ENCODE measurements around the gene KCTD13. TPM values are rescaled to one million over a fixed set of nuclear protein-coding genes. Genes with fewer than 3 reads are reported as not detected.

The KCTD13 gene
- total RNA-seq, 1 experiment from 2014 or later, result 40.7 TPM

DNA sequence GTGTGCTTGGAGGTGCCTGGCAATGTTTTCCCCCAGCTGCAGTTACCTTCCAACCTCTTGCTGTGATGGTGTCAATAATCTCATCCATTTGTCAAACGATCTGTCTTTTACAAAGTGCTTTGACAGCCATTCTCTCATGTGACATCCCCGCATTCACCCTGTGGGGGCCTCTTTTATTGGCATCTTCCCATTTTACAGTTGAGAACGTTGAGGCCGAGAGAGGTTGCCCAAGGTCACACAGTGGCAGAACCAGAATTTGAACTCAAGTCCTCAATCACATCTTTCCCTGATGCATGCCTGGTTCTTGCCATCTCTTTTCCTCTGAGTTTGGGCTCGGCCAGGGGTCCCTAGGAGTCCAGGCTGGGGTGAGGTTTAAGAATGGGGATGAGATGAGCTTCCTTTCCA lies 49.1 kb upstream of the KCTD13 start:
- no peak overlapping the region; the same call in 1 of the 2 replicates for H3K27ac ChIP-seq (ENCODE audit: low read depth, low read length)

More for the DNA sequence above, 49.1 kb upstream of the KCTD13 start:
- peaks cover 25 to 27% of the 10 kb centered on the region in 2 experiments for H3K36me3 ChIP-seq (ENCODE audit: control insufficient read depth in 1 of 2, insufficient read depth in 2 of 2, low read length in 2 of 2)
- intact Hi-C loops (cut with micrococcal nuclease), result no loop called here
- H3K4me2 ChIP-seq (ENCODE audit: low read length), result peak overlapping the region; percentile 95
- H3K27me3 ChIP-seq (ENCODE audit: insufficient read depth, low read length), result no peaks in the 10 kb centered on the region
- ATAC-seq (no peak), DNase-seq (ENCODE audit: low read depth, low spot score) (no peak)
- H4K20me1 ChIP-seq (ENCODE audit: insufficient read depth), result no peaks in the 10 kb centered on the region
- ChIA-PET RAD21 (ENCODE audit: low non-redundant PET in 1 of 2, low total read pairs in 2 of 2, uncharacterized antibody in 2 of 2, unreplicated experiment in 2 of 2) (no interaction called here), CTCF (interaction anchor here (0.9 to 1.7 kb wide), 2 partner anchors 31 to 275 kb away, joined by 3 to 4 read pairs; no protein-coding TSS in a partner anchor), POLR2A (interaction anchor here (1.0 kb wide), 1 partner anchor 30 kb away, joined by 5 read pairs; no protein-coding TSS in a partner anchor)
- H2AFZ ChIP-seq (ENCODE audit: low read depth, low read length, poor library complexity, severe bottlenecking), result no peak overlapping the region
- H3K9me2 ChIP-seq (ENCODE audit: insufficient read depth), result no peaks in the 10 kb centered on the region
- H3K9ac ChIP-seq (ENCODE audit: low read length), result peak overlapping the region; percentile 97
- H3K4me3 ChIP-seq (replicated peaks in 1 of 2; ENCODE audit: low read depth in 1 of 2, low read length in 2 of 2), result peak overlapping the region; percentile 96 to 98
- H3K9me3 ChIP-seq (ENCODE audit: control insufficient read depth in 1 of 2, insufficient read depth in 1 of 2, low read depth in 1 of 2, low read length in 2 of 2), result no peaks in the 10 kb centered on the region; a peak in 1 of 4 replicates
- H3K4me1 ChIP-seq (ENCODE audit: control insufficient read depth in 1 of 2, insufficient read depth in 2 of 2, low read length in 2 of 2), result peaks cover 8 to 26% of the 10 kb centered on the region in 2 experiments
- TF ChIP-seq, protein P1, sequence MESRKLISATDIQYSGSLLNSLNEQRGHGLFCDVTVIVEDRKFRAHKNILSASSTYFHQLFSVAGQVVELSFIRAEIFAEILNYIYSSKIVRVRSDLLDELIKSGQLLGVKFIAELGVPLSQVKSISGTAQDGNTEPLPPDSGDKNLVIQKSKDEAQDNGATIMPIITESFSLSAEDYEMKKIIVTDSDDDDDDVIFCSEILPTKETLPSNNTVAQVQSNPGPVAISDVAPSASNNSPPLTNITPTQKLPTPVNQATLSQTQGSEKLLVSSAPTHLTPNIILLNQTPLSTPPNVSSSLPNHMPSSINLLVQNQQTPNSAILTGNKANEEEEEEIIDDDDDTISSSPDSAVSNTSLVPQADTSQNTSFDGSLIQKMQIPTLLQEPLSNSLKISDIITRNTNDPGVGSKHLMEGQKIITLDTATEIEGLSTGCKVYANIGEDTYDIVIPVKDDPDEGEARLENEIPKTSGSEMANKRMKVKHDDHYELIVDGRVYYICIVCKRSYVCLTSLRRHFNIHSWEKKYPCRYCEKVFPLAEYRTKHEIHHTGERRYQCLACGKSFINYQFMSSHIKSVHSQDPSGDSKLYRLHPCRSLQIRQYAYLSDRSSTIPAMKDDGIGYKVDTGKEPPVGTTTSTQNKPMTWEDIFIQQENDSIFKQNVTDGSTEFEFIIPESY (IDR thresholded peaks at IDR 0.05; ENCODE audit: extremely low read depth, insufficient replicate concordance, low read length), result no peak
- TF ChIP-seq RAD21 (IDR thresholded peaks at IDR 0.05; ENCODE audit: low read depth) (no peak), SIN3A (IDR thresholded peaks at IDR 0.05; ENCODE audit: low read depth) (no peak), POLR2A (IDR thresholded peaks at IDR 0.05; ENCODE audit: borderline replicate concordance, extremely low read depth, insufficient read depth, insufficient read length) (no peak), POLR2AphosphoS5 (IDR thresholded peaks at IDR 0.05; ENCODE audit: low read depth, low read length) (no peak), ELF1 (IDR thresholded peaks at IDR 0.05; ENCODE audit: borderline replicate concordance, low read depth) (no peak), SRF (IDR thresholded peaks at IDR 0.05; ENCODE audit: low read depth) (no peak), CEBPB (IDR thresholded peaks at IDR 0.05; ENCODE audit: low read depth) (no peak), EZH2phosphoT487 (IDR thresholded peaks at IDR 0.05; ENCODE audit: borderline replicate concordance) (no peak), ZNF274 (IDR thresholded peaks at IDR 0.05; ENCODE audit: low read depth, low read length) (no peak)
- TF ChIP-seq, protein P2, sequence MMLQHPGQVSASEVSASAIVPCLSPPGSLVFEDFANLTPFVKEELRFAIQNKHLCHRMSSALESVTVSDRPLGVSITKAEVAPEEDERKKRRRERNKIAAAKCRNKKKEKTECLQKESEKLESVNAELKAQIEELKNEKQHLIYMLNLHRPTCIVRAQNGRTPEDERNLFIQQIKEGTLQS (IDR thresholded peaks at IDR 0.05), result no peak
- TF ChIP-seq, protein P3, sequence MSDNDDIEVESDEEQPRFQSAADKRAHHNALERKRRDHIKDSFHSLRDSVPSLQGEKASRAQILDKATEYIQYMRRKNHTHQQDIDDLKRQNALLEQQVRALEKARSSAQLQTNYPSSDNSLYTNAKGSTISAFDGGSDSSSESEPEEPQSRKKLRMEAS (IDR thresholded peaks at IDR 0.05), result no peak
- no TSS peak for BruUV-seq (replicated peaks)
- H3K79me2 ChIP-seq (ENCODE audit: insufficient read depth, low read length), result peaks cover 57% of the 10 kb centered on the region

All from HCT116 (cell line).